Retinal pigment epithelial cell (primary cell): ENCODE measurements around the gene NEUROD2.

ENCODE experiments used
- DNase-seq: peaks from one replicate; pipeline ENCODE4 v3.0.0-alpha.2; 2010; ENCODE audit warnings: low read depth
- H3K4me3 ChIP-seq: 2 replicates; pipeline ENCODE4 v1.5.1; 2011; ENCODE audit warnings: mild to moderate bottlenecking, low read length, control low read depth, moderate library complexity
- TF ChIP-seq, protein P1 (sequence below): conservative IDR thresholded peaks from 2 replicates; pipeline ENCODE4 v1.5.1; 2011; ENCODE audit warnings: low read depth, low read length, control low read depth, inconsistent platforms

Gene NEUROD2

DNA sequence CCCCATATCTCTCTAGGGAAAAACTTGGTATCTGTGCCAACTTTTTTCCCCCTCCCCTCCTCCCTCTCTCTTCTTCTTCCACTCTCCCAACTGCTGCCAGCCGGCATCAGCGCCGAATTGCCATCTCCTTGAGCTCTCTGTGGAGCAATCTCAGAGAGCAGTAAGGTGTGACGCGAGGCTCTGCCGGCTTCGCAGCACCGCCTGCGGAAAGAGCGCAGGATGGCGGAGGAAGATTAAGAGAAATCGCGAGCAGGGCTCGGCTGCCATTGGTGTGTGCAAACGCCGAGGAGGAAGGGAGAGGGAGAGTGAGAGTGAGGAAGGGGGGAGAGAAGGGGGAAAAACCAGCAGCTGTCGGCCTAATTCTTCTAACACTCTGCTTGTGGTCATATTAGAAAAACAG lies 44.2 kb downstream of the NEUROD2 start:
- TF ChIP-seq, protein P1, sequence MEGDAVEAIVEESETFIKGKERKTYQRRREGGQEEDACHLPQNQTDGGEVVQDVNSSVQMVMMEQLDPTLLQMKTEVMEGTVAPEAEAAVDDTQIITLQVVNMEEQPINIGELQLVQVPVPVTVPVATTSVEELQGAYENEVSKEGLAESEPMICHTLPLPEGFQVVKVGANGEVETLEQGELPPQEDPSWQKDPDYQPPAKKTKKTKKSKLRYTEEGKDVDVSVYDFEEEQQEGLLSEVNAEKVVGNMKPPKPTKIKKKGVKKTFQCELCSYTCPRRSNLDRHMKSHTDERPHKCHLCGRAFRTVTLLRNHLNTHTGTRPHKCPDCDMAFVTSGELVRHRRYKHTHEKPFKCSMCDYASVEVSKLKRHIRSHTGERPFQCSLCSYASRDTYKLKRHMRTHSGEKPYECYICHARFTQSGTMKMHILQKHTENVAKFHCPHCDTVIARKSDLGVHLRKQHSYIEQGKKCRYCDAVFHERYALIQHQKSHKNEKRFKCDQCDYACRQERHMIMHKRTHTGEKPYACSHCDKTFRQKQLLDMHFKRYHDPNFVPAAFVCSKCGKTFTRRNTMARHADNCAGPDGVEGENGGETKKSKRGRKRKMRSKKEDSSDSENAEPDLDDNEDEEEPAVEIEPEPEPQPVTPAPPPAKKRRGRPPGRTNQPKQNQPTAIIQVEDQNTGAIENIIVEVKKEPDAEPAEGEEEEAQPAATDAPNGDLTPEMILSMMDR: no peak
- no peak for DNase-seq
- peak overlapping the region; percentile 19 for H3K4me3 ChIP-seq

GRCh38 chr17:39562976-39563375 lies 44.7 kb downstream of the NEUROD2 start:
- DNase-seq: no peak
- no peak overlapping the region for H3K4me3 ChIP-seq
- TF ChIP-seq, protein P1: no peak

DNA sequence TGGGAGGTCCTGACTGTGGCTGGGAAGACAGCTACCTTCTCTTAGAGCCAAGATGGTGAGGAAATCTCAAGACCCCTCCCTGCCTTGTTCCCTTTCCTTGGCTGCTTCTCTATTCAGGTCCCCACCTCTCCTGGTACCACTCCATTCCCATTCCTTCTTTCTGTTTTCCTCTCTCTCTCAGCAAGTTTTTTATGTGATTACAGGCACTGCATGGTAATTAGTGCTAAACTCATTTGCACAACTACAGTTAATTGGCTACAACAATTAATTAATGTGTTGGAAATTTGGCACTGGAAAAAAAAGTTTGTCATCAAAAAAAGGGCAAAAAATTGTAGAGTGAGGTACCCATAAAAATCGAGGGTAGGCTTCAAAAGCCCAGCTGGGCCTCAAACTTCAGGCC lies 45.3 kb downstream of the NEUROD2 start:
- H3K4me3 ChIP-seq: no peak overlapping the region
- DNase-seq: no peak
- TF ChIP-seq, protein P1: no peak

DNA sequence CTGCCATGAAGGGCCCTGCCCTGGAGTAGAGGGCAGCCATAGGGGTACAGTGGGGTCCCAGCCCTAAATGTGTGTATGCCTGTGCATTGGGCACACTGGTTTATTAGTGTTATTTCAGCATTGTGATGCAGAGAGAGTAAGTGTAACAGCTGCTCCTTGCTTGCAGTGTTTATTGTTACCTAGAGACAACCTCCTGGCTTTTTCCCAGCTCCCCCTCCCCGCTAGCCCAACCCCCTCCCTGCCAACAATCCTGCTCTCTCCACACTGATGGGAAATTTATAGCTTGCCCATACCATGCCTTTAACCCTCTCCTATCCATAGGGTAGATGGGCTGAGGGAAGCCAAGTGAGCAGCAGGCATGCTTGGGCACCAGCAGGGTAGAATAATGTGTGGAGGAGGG lies 51.3 kb downstream of the NEUROD2 start:
- no peak for DNase-seq
- TF ChIP-seq, protein P1: no peak
- no peak overlapping the region for H3K4me3 ChIP-seq

DNA sequence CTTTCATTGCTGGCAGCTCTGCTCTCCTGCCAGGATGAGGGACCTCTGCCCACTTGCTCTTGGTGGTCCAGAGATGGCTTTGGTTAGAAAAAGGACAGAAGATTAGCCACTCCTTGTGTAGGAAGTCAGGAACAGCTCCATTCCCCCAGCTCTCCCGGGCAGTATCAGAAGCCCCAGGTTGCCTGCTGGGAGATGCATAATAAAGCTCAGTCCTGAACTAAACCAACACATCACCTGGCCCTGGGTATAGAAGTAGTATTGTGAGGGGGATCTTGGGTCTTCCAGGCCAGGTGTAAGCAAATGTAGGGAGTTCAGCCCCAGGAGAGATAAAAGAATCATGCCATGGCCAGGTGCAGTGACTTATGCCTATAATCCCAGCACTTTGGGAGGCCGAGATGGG lies 52.4 kb downstream of the NEUROD2 start:
- DNase-seq: no peak
- TF ChIP-seq, protein P1: no peak
- no peak overlapping the region for H3K4me3 ChIP-seq
